Measurements from ENCODE around the gene RBCK1.
A peak's percentile ranks its signal among the peaks of the same experiment; 100 is the strongest.
"Not testable (repeated sequence)": the region's sequence is repeated elsewhere in the genome, so short reads cannot be mapped to it uniquely, and the experiment has no call there.

Gene RBCK1

DNA sequence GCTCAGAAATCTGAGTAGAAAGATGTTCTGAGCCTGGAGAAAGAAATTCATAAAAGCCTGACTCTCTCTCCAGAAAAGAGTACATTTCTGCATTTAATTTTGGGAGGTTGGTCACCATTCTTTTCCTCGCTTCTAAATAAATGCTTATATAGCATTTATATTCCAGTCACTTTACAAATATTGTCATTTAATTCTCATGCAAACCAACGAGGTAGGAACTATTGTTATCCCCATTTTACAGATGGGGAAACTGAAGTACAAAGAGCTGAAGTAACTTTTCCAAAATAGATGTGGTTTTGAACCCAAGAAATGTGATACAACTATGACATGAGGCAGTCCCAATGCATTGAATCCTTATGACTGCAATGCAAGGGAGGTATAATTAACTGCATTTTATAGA lies 32.0 kb upstream of the RBCK1 start:
- DNase-seq (ENCODE audit: low read depth in 2 of 2), result no peak

DNA sequence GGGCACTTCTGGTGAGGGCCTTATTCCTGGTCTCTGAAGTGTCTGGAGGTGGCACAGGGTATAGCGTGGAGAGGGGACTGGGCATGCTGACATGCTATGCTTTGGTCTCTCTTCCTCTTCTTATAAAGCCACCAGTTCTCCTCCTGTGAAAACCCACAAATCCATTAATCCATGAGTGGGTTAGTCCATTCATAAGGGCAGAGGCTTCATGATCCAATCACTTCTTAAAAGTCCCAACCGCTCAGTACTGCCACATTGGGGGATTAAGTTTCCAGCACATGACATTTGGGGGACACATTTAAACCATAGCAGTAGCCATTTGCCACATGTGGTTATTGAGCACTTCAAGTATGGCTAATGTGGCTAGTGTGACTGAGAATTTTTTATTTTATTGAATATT lies 31.3 kb upstream of the RBCK1 start:
- DNase-seq (ENCODE audit: low read depth in 2 of 2), result no peak

DNA sequence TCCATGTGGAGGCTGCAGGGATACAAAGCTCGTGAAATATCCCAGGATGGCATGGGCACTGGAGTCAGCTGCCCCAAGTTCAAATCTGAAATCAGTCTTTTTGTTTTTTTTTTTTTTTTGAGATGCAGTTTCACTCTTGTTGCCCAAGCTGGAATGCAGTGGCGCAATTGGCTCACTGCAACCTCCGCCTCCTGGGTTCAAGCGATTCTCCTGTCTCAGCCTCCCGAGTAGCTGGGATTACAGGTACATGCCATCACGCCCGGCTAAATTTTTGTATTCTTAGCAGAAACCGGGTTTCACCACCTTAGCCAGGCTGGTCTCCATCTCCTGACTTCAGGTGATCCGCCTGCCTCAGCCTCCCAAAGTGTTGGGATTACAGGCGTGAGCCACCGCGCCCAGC lies 30.5 kb upstream of the RBCK1 start:
- DNase-seq (ENCODE audit: low read depth in 2 of 2), result not testable (repeated sequence)

DNA sequence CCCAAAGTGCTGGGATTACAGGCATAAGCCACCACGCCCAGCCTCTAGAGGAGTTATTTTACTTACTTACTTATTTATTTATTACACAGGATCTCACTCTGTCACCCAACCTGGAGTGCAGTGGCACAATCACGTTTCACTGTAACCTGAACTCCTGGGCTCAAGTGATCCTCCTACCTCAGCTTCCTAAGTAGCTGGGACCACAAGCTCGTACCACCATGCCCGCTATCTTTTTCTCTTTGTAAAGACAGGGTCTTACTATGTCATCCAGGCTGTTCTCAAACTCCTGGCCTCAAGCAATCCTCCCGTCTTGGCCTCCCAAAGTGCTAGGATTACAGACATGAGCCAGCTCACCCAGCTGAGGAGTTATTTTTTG lies 29.1 kb upstream of the RBCK1 start:
- no peak for DNase-seq (ENCODE audit: low read depth in 2 of 2)

DNA sequence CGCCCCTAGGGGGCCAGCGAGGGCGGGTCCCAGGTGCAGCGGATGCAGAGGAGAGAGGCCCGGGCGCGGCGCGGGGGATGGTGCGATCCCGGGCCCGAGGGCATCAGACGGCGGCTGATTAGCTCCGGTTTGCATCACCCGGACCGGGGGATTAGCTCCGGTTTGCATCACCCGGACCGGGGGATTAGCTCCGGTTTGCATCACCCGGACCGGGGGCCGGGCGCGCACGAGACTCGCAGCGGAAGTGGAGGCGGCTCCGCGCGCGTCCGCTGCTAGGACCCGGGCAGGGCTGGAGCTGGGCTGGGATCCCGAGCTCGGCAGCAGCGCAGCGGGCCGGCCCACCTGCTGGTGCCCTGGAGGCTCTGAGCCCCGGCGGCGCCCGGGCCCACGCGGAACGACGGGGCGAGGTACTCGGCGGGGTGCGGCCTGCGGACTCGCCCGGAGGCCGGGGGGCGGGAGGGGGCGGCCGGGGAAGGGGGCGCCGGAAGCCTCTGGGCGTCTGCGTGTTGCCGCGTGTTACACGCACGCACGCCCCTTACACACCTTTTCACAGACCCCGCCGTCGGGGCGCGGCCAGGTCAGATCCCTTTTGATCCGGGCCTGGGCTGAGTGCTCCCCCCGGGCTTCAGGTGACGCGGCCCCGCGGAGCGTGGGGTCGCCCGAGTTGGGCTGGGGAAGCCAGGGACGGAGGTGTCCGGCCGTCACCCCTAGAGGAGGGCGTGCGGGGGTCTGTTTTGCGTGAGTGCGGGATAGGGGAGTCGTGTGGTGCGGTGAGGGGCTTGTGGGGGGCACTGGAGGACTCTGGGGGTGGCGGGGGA lies 27.1 kb upstream of the RBCK1 start:
- peak in 1 of 2 donors; percentile 47 for DNase-seq (ENCODE audit: low read depth in 2 of 2)

DNA sequence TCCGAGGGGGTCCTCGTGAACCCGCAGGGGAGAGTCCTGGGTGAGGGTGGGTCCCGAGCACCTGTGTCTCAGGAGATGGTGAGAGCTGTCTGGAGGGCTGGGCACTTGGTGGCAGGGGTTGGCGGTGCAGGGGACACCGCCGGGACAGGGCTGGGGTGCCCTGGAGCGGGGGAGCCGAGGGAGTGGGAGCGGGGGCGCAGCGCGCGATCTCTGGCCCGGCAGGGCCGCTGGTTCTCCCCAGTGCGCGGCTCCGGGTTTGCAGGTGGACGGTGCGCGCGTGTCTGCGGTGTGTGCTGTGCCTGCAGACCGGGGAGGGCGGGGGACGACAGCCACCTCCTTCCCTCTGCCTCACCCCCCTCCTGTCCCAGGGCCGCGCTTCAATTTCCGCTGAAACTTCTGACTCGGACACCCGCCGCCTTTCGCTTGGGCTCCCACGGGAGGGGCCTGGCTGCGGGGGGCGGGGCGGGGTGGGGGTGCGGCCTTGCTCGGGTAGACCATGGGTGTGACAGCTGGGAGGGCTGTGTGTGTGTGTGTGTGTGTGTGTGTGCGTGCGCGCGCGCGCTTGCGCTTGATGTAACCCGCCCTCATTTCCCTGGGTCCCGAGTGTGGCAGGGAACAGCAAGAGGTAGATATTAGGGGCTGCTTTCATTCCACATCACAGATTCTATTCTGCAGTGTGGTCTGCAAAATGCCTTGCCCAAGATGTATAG lies 26.4 kb upstream of the RBCK1 start:
- peak; percentile 61 to 65 for DNase-seq (ENCODE audit: low read depth in 2 of 2)

DNA sequence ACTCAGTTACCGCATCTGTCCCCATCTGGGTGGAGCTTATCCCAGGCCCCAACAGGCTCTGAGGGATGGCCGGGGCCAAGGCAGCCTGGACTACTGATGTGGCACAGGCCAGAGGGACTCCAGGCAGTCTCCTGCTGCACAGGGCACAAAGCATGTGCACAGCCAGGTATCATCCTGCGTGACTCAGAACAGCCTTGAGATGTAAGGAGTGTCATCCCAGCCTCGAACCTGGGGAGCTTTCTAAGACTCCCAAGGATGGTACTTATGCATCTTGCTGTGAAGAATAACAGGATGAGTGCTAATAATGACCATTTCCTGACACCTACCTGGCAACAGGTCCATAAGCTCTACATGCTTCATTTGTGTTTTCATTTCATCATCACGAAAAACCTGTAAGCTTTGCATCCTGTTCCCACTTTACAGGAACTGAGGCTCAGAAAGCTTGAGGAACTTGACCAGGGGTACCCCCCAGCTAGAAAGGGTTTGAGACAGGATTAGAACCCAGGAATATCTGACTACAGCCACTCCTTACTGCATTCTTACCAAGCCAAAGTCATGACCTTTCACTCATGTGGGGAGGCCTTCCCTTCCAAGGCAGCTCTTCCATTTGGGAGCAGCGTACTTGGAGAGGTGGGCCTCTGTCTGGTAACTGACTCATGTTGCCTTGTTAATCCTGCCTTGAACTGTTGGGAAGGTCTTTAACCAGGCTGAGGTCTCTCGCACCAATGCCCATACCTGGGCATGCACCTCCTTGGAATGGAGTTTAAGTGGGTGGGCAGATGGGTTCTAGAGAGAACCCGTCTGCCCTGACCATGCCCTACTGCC lies 25.6 kb upstream of the RBCK1 start:
- DNase-seq (ENCODE audit: low read depth in 2 of 2), result no peak

DNA sequence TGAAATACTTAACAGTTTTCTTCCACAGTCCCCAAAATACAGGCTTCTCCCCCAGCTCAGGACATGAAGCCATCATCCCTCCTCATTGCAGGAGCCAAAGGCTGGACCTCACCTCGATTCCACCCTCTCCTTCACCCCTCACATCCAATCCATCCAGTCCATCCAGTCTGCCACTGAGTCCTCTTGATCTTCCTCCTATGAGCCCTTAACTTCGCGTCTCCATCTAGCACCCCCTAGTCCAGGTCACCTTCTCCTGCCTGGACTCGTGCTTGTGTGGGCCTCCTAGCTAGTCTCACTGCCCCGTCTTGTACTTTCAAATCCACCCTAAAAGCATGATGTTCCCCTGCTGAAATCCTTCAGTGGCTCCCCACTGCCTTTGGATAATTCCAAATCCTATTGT lies 24.2 kb upstream of the RBCK1 start:
- no peak for DNase-seq (ENCODE audit: low read depth in 2 of 2)

DNA sequence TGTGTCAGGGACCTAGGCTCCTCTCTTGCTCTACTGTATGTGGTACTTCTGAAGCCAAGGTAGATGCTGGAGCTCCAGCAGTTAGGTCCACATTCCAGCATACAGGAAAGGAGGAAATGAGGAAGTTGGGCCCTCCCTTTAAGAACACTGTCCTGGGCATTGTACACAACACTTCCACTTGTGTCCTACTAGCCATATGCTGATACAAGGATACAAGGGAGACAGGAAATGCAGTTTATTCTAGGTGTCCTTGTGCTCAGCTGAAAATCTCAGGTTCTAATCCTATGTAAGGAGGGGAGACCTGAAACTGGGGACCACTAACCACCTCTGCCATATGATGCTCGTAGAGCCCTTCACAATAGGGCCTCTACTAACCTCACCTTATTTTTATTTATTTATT lies 23.4 kb upstream of the RBCK1 start:
- DNase-seq (ENCODE audit: low read depth in 2 of 2), result no peak

DNA sequence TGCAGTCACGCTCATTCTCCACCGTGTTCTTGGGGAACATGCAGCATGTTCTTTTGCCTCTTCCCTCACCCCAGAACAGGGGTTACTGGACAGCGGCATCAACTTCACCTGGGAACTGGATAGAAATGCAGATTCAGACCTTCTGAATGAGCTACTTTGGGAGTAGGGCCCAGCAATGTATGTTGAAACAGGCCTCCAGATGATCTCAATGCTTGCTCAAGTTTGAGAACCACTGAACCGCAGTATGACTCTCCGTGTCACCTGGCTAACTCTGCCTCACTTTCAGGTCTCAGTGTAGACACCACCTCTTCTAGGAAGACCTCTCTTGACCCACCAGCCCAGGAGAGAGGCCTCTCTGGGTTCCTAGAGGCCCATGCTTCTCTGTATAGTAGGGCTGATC lies 22.7 kb upstream of the RBCK1 start:
- no peak for DNase-seq (ENCODE audit: low read depth in 2 of 2)

DNA sequence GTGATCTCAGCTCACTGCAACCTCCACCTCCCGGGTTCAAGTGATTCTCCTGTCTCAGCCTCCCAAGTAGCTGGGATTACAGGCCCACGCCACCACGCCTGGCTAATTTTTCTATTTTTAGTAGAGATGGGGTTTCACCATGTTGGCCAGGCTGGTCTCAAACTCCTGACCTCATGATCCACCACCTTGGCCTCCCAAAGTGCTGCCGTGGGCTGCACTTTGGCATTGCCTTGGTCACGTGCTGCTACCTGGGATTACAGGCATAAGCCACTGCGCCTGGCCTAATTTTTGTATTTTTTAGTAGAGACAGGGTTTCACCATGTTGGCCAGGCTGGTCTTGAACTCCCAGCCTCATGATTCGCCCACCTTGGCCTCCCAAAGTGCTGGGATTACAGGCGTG lies 21.5 kb upstream of the RBCK1 start:
- not testable (repeated sequence) for DNase-seq (ENCODE audit: low read depth in 2 of 2)

DNA sequence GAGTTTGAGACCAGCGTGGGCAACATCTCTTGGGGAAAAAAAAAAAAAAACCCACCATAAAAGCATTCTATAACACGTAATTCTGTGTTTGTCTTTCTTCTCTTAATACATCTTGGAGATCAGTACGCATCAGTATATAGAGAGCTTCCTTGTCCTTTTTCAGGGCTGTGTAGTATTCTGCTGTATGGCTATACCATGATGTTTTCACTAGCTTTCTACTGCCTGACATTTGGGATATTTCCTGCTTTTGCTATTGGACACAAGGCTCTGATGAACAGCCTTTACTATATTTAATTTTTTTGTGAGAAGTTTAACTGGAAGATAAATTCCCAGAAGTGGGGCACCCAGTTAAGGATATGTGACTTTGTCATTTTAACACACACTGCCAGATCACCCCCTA lies 20.6 kb upstream of the RBCK1 start:
- DNase-seq (ENCODE audit: low read depth in 2 of 2), result no peak

DNA sequence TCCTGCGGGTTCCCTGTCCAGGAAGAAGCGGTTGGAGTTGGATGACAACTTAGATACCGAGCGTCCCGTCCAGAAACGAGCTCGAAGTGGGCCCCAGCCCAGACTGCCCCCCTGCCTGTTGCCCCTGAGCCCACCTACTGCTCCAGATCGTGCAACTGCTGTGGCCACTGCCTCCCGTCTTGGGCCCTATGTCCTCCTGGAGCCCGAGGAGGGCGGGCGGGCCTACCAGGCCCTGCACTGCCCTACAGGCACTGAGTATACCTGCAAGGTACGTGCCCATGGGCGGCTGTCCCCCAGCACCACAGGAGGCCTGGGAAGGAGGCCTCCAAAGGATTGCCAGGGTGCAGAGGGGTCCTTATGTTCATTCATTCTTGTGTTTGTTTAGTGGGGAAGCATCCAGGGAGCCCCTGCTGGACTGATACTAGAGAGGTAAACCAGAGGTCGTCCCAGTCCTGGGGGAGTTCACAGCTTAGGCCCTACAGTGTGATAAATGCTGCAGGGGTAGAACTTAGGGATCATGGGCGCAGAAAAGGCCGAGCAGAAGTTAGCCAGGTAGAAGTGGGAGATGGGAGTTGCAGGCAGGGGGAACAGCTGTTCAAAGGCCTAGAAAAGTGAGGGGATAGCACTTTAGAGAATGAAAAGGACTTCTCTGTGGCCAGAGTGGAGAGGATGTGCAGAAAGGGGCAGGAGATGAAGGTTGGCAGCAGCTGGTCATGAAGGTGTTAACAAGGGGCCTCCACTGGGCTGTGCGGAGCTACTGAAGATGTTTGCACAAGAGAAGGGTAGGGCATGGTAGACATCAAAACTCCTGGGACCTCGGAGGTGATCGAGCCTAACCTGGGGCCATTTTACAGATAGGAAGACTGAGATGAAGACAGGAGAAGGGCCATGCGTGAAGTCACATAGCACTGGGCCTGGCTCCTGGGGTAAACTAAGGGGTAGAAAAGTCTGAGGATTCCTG lies 19.8 kb upstream of the RBCK1 start:
- no peak for DNase-seq (ENCODE audit: low read depth in 2 of 2)

DNA sequence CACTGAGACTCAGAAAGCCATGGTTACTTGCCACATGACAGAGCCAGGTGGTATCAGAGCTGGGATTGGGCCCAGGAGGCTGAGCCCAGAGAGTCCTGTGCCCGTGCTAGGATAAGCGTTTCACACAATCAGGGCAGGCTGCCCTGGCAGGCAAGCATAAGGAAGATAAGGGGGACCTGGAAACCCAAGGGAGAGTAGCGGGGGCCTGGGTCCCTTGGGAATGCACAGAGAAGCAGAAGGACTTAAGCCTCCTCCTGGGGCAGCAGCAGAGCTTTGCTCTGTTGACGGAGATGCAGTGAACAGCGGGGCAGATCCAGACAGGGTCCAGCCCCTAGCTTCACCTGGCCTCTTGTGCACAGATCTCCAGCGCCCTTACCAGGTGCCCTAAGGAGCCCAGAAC lies 18.9 kb upstream of the RBCK1 start:
- DNase-seq (ENCODE audit: low read depth in 2 of 2), result no peak

DNA sequence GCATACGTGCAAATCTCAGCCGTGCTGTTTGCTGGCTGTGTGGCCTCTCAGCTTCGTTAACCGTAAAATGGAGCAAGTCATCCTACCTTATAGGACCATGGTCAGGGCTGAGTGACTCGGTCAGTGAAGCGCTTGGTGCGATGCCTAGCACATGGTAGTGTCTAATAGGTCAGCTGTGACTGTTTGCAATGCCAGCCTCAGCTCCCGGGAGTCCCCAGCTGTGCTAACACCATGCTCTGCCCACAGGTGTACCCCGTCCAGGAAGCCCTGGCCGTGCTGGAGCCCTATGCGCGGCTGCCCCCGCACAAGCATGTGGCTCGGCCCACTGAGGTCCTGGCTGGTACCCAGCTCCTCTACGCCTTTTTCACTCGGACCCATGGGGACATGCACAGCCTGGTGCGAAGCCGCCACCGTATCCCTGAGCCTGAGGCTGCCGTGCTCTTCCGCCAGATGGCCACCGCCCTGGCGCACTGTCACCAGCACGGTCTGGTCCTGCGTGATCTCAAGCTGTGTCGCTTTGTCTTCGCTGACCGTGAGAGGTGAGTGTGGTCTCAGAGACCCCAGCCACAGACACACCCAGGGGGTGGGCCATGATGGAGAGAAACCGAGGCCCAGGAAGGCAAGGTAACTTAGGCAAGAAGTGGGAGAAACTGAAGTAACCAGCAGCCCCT lies 16.9 kb upstream of the RBCK1 start:
- DNase-seq (ENCODE audit: low read depth in 2 of 2), result no peak

DNA sequence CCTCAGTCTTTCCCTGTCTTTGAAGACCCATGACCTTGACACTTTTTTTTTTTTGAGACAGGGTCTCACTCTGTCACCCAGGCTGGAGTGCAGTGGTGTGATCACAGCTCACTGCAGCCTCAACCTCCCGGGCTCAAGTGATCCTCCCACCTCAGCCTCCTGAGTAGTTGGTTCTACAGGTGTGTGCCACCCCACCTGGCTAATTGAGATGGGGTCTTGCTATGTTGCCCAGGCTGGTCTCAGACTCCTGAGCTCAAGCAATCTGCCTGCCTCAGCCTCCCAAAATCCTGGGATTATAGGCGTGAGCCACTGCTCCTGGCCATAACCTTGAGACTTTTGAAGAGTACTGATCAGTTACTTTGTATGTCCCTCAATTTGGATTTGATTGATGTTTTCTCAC lies 14.8 kb upstream of the RBCK1 start:
- DNase-seq (ENCODE audit: low read depth in 2 of 2), result not testable (repeated sequence)

DNA sequence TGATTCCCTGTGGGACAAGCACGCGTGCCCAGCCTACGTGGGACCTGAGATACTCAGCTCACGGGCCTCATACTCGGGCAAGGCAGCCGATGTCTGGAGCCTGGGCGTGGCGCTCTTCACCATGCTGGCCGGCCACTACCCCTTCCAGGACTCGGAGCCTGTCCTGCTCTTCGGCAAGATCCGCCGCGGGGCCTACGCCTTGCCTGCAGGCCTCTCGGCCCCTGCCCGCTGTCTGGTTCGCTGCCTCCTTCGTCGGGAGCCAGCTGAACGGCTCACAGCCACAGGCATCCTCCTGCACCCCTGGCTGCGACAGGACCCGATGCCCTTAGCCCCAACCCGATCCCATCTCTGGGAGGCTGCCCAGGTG lies 11.9 kb upstream of the RBCK1 start:
- DNase-seq (ENCODE audit: low read depth in 2 of 2), result no peak

DNA sequence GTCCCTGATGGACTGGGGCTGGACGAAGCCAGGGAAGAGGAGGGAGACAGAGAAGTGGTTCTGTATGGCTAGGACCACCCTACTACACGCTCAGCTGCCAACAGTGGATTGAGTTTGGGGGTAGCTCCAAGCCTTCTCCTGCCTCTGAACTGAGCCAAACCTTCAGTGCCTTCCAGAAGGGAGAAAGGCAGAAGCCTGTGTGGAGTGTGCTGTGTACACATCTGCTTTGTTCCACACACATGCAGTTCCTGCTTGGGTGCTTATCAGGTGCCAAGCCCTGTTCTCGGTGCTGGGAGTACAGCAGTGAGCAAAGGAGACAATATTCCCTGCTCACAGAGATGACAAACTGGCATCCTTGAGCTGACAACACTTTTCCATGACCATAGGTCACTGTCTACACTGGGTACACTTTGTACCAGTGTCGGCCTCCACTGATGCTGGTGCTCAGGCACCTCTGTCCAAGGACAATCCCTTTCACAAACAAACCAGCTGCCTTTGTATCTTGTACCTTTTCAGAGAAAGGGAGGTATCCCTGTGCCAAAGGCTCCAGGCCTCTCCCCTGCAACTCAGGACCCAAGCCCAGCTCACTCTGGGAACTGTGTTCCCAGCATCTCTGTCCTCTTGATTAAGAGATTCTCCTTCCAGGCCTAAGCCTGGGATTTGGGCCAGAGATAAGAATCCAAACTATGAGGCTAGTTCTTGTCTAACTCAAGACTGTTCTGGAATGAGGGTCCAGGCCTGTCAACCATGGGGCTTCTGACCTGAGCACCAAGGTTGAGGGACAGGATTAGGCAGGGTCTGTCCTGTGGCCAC lies 11.3 kb upstream of the RBCK1 start:
- DNase-seq (ENCODE audit: low read depth in 2 of 2), result no peak

DNA sequence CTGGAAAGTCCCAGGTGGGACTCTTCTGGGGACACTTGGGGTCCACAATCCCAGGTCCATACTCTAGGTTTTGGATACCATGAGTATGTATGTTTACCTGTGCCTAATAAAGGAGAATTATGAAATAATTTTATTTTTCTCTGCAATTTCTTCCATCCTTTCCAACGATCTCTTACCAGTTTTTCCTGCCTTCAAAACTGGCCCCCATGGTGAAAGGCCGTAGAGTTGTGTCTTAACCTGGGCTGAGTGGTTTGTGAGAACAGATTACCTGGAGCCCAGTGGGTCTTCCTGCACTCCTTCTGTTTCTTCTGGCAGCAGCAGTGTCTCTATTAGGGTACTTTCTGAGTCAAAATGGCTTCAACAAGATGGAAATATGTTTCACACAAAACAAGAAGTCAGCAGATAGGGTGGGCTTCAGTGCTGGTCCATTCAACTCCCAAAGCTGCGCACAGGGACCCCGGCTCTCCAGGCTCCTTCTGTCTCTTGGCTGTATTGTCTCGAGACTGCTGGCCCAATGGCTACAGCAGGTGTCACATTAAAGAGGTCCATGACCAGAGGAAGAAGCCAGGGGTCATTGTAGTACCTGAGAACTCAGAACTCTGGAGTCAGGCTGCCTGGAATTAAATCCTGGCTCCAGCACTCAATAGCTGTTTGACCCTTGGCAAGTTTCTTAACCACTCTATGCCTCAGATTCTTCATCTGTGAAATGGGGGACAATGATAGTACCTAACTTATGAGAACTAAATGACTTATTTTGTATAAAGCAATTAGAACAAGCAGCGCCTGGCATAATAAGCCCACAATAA lies 10.5 kb upstream of the RBCK1 start:
- DNase-seq (ENCODE audit: low read depth in 2 of 2), result no peak
